Upper lobe of left lung (tissue), 4 donors: ENCODE data around the gene MSH3.

Source experiments
- CTCF ChIP-seq, 6 experiments: fragments of 450-650 bp in 4 of 6; fragments of 200-600 bp in 2 of 6; sonication (generic) in 2 of 6; IDR thresholded peaks; one replicate each; pipeline ENCODE4 v1.5.1; 2016 to 2019; ENCODE audit warnings: antibody characterized with exemption in 6 of 6
- EP300 ChIP-seq, 4 donors: sonication (generic); formaldehyde crosslinking; IDR thresholded peaks; one replicate each; pipeline ENCODE4 v1.5.1; 2017; ENCODE audit warnings: antibody characterized with exemption in 4 of 4, control low read depth in 2 of 4
- POLR2A ChIP-seq, 4 donors: fragments of 450-650 bp; IDR thresholded peaks; one replicate each; pipeline ENCODE4 v1.5.1; 2016 to 2017; ENCODE audit warnings: antibody characterized with exemption in 4 of 4, mild to moderate bottlenecking in 2 of 4
- POLR2AphosphoS5 ChIP-seq, 2 donors: sonication (generic); formaldehyde crosslinking; IDR thresholded peaks; one replicate each; pipeline ENCODE4 v1.5.1; 2017; ENCODE audit warnings: antibody characterized with exemption in 2 of 2

- TF ChIP-seq POLR2A (IDR thresholded peaks at IDR 0.05) (no peak), CTCF (IDR thresholded peaks at IDR 0.05) (no peak), POLR2AphosphoS5 (IDR thresholded peaks at IDR 0.05) (no peak), EP300 (IDR thresholded peaks at IDR 0.05) (no peak)
Measured at GRCh38 chr5:80804332-80804731, 149.9 kb downstream of the MSH3 start.
